Stimulated activated naive CD8-positive, alpha-beta T cell treated with anti-CD3 and anti-CD28 coated beads, Interleukin-15, Interleukin-2, amounts not matched to agents 100 U/mL and 50 U/mL, for 24 hours (primary cell): Measurements from ENCODE around the gene AGRN.
"Not testable (repeated sequence)": the region's sequence is repeated elsewhere in the genome, so short reads cannot be mapped to it uniquely, and the experiment has no call there.

Experiments
- ATAC-seq: fragments of 150-1000 bp; cut with Tn5 transposase; one replicate; pipeline ENCODE4 v1.10.0; 2021
- DNase-seq: peaks from one replicate; pipeline ENCODE4 v3.0.0; 2021

The AGRN gene

DNA sequence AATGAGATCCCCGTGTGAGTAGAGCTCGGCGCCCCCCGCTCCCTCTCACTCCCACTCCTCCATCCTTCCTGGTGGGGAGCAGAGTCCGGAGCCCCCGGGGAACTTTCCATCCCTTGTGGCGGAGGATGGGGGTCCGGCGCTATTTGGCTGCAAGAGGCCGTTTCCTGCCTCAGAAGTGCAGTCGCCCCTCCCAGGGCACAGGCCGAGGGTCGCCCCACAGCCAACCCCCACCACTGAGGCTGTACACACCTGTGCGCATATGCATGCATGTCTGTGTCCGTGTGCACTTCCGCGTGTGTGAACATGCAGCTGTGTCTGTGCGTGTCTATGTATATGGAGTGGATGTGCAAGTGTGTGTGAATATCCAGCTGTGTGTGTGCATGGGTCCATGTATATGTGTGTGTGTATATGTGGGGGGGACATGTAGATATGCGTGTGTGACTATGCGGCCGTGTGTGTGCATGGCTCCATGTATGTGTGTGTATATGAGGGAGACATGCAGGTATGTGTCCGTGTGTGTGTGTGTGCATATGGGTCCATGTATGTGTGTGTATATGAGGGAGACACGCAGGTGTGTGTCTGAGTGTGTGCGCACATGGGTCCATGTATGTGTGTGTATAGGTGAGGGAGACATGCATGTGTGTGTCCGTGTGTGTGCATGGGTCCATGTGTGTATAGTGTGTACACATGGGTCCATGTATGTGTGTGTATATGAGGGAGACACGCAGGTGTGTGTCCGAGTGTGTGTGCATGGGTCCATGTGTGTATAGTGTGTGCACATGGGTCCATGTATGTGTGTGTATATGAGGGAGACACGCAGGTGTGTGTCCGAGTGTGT lies 32.3 kb downstream of the AGRN start:
- ATAC-seq (no peak), DNase-seq (no peak)

DNA sequence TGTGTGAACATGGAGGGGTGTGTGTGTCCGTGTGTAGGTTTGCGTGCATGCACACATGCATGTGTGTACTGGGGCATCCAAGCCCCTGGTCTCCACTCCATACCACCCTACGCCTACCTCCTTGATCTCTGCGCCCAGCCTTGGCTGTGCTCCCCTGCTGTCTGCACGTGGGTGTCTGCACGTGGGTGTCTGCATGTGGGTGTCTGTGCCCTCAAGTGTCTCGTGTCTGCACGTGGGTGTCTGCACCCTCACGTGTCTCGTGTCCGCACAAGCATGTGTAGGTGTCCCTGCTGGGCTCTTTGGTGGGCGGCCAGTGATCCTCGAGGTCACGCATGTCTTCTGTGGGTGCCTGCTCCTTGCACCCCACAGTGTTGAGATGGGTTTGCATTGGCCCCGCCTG lies 33.1 kb downstream of the AGRN start:
- DNase-seq (no peak), ATAC-seq (no peak)

DNA sequence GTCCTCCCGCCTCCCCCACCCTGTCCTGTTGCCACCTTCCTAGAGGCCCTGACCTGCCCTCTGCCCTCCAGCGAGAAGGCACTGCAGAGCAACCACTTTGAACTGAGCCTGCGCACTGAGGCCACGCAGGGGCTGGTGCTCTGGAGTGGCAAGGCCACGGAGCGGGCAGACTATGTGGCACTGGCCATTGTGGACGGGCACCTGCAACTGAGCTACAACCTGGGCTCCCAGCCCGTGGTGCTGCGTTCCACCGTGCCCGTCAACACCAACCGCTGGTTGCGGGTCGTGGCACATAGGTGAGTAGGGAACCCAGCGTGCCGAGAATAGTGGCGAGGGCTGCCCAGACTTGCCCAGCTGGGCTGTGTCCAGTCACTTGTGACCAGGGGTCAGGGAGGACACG lies 33.8 kb downstream of the AGRN start:
- ATAC-seq (no peak), DNase-seq (no peak)

DNA sequence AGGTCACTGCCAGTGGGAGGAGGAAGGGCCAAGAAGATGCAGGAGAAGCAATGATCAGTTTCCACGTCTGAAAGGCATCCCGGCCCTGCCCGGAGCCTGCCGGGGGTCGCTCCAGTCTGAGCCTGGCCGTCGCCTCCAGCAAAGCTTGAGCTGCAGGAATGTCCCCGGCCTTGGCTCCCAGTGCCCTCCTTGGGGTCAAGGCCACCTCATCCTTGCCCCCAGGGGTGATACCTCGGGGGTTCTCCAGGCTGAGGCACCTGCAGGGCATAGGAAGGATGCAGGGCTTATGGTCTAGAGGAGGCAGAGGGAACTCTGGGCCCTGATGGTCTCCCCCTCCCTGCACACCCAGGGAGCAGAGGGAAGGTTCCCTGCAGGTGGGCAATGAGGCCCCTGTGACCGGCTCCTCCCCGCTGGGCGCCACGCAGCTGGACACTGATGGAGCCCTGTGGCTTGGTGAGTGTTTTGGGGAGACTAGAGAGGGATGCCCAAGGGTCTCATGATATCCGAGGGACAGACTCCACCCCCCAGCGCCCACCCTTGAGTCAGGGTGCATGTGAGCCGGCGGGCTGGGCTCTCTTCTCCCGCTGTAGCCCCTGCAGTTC lies 34.3 kb downstream of the AGRN start:
- ATAC-seq (no peak), DNase-seq (no peak)

DNA sequence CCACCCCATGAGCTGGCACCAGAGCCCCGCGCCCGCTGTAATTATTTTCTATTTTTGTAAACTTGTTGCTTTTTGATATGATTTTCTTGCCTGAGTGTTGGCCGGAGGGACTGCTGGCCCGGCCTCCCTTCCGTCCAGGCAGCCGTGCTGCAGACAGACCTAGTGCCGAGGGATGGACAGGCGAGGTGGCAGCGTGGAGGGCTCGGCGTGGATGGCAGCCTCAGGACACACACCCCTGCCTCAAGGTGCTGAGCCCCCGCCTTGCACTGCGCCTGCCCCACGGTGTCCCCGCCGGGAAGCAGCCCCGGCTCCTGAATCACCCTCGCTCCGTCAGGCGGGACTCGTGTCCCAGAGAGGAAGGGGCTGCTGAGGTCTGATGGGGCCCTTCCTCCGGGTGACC lies 35.1 kb downstream of the AGRN start:
- DNase-seq (no peak), ATAC-seq (no peak)

DNA sequence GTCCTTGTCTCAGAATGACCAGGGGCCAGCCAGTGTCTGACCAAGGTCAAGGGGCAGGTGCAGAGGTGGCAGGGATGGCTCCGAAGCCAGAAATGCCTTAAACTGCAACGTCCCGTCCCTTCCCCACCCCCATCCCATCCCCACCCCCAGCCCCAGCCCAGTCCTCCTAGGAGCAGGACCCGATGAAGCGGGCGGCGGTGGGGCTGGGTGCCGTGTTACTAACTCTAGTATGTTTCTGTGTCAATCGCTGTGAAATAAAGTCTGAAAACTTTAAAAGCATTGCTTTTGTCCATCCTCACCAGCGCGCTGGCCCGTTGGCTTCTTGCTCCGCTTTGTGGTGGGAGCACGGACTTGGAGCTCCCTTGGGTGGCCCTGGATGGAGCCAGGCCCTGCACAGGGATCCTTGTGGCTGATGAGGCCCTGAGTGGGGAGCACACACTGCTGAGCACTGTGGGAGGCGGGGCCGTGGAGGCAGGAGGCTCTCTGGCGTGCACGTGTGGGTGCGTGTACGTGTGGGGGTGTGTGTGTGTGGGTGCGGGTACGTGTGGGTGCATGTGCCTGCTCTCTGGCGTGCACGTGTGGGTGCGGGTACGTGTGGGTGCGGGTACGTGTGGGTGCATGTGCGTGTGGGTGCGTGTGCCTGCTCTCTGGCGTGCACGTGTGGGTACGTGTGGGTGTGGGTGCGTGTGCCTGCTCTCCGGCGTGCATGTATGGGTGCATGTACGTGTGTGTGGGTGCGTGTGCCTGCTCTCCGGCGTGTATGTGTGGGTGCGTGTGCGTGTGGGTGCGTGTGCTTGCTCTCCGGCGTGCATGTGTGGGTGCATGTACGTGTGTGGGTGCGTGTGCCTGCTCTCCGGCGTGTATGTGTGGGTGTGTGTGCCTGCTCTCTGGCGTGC lies 36.2 kb downstream of the AGRN start:
- DNase-seq: no peak
- ATAC-seq: no peak

DNA sequence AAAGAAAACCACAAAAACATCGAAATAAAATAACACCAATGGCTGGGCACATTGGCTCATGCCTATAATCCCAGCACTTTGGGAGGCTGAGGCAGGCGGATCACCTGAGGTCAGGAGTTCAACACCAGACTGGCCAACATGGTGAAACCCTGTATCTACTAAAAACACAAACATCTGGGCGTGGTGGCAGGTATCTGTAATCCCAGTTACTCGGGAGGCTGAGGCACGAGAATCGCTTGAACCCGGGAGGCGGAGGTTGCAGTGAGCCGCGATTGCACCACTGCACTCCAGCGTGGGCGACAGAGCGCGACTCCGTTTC lies 37.8 kb downstream of the AGRN start:
- not testable (repeated sequence) for ATAC-seq, DNase-seq

DNA sequence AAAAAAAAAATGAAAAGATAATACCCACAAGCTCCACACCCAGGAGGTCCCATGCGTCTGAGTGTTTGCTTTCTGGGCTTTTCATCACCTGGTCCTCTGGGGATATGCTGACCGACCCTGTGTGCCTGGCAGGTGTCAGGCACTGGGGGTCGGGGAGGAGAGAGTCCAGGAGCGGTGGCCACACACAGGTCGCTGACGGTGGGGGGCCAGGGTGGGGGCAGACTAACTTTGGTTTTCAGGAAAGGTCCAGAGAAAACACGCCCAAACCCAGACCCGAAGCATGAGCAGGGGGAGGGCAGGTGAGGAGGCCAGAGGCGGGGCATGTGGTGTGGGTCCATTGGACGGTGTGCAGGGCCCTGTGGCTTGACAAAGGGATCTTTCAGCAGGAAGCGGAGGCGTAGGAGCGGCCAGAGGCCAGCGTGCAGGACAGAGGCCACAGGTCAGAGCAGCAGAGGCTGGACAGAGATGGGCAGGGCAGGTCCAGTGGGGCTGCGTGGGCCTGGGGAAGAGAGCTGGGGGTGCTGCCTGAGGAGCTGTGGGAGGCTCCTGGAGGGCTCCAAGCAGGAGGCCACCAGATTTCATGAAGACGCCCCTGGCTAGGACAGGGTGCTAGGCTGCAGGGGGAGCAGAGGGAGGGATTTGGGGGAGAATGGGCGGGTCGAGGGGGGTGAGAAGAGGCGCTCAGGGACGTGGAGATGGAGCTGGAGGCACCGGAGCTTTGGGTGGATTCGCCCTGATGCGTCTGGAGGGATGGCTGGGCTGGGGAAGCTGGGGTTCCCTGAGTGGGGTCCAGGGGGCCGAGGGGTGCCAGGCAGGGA lies 38.4 kb downstream of the AGRN start:
- ATAC-seq (no peak), DNase-seq (no peak)

DNA sequence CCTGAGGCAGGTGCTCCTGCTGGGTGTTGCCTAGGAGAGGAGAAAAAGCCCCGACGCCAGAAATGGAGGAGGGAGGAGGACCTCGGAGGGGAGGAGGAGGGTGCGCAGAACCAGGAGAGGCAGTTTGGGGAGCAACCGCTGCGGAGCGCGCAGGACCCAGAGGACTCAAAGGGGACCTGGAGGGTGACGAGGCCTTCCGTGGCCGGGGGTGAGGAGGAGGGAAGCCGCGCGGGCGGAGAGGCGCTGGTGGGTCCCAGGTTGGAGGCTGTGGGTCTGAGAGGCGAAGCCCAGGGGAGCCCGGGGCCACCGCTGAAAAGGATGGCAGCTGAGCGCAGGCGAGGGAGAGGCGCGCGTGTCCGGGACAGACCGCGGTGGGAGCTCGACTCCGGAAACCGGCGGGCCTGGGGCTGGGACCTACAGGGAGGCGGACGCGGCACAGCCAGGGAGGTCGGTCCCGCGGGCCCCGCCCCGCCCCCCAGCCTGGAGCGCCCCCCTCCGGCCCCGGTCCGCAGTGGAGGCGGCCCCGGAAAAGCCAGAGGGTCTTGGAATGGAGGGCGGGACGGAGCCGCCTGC lies 39.1 kb downstream of the AGRN start:
- ATAC-seq: peak; percentile 12
- DNase-seq: peak; percentile 65

DNA sequence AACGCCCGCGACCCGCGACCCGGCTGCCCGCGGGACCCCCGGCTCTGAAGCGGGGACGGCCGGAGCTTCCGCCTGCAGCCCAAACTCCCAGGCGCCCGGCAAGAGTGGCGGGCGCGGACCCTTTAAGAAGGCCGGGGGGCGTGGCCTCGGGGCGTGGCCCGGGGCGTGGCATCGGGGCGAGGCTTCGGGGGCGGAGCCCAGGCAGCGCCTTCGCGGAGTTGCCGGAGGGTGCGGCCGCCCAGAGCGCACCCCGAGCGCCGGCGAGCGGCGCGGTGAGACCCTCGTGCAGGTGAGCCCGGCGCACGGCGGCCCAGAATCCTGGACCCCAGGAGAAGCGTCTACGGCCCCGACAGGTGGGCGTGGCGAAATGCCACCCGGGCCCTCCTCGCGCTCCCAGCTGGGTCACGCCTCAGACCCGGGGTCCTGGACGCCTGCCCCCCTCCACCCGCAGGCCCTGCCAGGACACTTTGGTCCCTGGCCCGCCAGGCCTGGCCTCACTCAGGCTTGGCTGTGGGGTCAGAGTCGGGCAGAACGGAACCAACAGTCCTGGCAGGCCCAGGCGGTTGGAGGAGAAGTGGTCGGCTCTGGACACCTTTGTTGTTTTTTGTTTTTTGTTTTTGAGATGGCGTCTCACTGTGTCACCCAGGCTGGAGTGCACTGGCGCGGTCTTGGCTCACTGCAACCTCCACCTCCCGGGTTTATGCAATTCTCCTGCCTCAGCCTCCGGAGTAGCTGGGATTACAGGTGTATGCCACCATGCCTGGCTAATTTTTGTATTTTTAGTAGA lies 39.8 kb downstream of the AGRN start:
- peak; percentile 58 for ATAC-seq

DNA sequence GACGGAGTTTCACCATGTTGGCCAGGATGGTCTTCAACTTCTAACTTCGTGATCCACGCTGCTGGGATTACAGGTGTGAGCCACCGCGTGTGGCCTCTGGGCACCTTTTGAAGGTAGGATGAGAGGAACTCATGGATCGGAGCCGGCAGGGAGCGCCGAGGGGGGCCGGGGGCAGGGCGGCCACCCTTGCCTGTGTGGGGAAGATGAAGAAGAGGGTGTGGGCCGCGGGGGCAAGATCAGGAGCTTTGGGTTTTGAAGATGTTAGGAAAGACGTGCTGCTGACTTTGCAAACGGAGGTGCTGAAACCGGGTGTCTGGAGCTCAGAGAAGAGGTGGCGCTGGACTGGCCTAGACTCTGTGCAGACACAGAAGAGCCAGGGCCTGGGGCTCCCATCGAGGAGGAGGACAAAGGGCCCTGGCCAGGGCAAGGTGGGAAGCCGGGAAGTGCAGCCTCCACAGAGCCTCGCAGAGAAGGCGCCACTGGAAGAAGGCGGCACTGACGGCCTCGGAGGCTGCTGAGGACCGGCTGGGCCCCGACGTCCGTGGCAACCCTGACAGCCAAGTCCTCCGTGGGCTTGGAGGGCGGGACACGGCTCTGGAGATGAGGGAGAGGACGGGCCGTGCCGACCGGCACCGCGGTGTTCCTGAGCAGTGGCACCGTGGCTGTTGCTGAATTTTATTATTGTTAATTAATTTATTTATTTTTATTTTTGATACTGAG lies 40.5 kb downstream of the AGRN start:
- ATAC-seq (no peak), DNase-seq (no peak)

More for the DNA sequence above, 39.8 kb downstream of the AGRN start:
- peak; percentile 96 for DNase-seq

DNA sequence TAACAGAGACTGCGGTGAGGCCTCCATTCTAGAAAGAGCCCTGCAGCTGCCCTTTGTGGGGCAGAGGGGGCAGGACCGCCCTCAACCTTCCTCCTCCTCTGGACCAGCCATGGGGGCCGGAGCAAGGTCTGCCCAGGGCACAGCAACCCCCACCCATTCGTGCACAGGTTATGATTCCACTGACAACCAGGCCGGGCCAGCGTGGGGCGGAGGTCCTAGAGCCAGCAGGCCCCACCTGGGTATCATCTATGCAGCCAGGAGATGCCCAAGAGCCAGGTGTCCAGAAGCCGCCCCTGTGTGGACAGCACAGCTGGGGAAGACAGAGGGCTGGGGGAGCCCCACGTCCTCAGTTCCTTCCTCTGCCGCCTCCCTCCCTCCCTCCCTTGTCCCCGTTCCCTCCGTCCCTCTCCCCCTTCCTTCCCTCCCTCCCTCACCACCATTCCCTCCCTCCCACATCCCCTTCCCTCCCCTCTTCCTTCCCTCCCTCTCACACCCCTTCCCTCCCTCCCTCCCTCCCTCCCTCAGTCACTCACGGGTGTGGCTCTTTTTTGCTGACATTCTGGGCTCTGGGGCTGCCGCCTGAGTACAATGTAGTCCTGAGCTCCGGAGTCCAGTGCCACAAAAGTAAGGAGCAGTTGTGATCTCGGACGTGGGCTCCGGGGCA lies 41.9 kb downstream of the AGRN start:
- DNase-seq (no peak), ATAC-seq (no peak)

DNA sequence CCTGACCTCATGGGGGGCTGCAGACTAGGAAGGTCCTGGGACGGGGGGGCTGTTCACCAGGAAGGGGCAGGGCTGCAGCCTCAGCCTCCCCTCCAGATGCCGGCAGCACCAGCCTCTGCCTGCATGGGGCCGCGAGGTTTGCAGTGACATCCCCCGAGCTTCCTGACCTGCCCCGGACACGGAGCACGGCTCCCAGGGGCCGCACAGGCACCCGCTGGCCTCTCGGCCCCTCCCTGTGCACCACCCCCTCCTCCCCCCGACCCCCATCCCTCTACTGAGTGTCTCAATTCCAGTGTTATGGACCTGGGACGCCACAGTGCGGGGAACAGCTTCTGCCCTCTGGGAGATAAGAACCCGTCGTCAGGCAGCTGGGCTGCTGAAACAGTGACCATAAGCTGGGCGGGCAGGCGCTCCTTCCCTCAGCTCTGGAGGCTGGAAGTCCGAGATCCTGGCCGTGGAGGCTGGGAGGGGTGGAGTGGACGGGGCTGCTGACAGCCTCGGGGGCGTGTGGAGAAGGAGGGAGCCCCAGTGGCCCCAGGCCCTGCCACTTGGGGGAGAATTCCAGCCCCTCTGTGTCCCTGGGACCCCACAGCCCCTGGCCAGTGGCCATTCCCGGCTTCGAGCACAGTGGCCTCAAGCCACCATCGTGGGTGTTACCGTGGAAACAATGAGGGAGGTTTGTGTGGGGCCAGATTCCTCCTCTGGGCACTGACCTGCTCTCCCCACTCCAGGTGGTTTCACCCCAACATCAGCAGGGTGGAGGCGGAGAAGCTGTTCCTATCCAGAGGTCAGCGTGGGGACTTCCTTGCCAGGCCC lies 42.6 kb downstream of the AGRN start:
- DNase-seq: no peak

DNA sequence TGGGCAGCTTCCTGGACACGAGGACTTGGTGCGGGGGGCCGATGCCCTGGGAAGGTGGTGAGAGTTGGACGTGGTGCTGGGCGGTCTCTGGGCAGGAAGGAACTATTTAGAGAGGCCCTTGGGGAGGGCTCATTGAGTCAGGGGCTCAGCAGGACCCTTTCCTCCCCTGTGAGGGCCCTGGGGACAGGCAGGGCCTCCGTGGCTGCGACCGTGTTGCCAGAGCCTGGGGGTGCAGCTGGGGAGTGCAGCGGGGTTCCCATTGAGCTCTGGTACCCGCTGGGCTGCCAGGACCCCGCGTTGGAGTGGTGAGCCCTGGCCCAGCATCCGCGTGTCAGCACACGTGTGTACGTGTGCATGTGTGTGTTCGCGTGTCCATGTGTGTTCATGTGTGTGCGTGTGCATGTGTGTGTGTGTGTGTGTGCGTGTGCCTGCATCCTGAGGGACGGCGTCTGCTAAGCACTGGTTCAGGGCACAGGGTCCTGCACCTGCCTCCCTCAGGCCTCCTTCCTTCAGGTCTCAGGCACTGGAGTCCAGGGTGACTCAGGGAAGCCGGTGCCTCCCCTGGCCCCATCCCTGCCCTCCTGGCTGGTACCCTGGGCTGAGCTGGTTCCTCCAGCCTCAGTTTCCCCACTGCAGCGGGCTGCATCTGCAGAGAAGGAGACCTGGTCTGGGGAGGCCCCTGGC lies 43.5 kb downstream of the AGRN start:
- ATAC-seq (no peak), DNase-seq (no peak)

More for the DNA sequence above, 42.6 kb downstream of the AGRN start:
- no peak for ATAC-seq

DNA sequence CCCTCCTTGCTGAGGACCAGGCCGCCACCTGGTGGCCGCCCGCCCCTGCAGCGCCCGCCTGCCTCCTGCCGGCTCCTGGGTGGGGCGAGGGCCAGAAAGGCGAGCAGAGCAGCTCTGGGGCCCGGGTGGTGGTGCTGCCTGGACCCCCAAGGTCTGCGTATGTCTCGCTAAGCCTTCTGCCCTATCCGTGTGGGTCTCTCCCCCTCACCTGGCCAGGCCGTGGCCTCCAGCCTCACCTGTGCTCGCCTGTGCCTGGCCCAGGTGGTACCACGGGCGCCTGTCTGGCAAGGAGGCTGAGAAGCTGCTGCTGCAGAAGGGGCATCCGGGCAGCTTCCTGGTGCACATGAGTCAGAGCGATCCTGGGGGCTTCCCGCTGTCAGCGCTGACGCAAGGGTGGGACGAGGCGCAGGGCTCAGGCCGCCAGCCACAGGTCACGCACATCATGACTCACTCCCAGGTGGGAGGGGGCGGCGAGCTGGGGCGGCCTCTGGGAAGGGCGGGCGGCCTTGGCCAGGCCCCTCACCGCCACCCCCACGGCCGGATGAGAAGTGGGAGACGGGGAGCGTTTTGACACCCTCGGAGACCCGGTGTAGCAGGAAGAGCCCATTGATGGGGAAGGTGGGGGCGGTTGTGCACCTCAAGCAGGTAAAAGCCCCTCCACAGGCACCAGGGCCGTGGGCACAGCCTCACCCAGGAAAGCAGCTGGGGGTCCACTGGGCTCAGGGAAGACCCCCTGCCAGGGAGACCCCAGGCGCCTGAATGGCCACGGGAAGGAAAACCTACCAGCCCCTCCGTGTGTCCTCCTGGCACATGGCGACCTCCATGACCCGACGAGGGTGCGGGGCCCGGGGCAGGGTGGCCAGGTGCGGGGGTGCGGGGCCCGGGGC lies 44.3 kb downstream of the AGRN start:
- peak; percentile 95 for DNase-seq
- ATAC-seq: peak; percentile 84

DNA sequence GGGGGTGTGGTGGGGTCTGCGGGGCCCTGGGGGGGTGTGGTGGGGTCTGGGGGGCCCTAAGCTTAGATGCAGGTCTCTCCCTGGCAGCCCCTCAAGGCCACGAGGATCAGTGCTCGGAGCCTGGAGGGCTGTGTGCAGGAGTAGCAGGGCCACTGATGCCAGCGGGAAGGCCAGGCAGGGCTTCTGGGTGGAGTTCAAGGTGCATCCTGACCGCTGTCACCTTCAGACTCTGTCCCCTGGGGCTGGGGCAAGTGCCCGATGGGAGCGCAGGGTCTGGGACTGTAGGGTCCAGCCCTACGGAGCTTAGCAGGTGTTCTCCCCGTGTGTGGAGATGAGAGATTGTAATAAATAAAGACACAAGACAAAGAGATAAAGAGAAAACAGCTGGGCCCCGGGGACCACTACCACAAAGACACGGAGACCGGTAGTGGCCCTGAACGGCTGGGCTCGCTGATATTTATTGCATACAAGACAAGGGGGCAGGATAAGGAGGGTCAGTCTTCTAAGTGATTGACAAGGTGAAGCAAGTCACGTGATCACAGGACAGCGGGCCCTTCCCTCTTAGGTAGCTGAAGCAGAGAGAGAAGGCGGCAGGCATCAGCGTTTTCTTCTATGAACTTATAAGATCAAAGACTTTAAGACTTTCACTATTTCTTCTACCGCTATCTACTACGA lies 45.5 kb downstream of the AGRN start:
- DNase-seq: no peak

DNA sequence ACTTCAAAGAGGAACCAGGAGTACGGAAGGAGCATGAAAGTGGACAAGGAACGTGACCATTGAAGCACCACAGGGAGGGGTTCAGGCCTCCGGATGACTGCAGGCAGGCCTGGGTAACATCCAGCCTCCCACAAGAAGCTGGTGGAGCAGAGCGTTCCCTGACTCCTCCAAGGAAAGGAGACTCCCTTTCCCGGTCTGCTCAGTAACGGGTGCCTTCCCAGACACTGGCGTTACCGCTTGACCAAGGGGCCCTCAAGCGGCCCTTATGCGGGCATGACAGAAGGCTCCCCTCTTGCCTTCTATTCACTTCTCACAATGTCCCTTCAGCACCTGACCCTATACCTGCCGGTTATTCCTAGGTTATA lies 46.0 kb downstream of the AGRN start:
- DNase-seq: not testable (repeated sequence)

More for the DNA sequence above, 45.5 kb downstream of the AGRN start:
- no peak for ATAC-seq

More for the DNA sequence above, 46.0 kb downstream of the AGRN start:
- ATAC-seq: not testable (repeated sequence)
